Transverse colon (tissue), 3 donors: ENCODE data around the gene SLC17A6.

ENCODE experiments used
- POLR2A ChIP-seq: fragments of 450-650 bp; IDR thresholded peaks from one replicate; pipeline ENCODE4 v1.6.1; 2016; ENCODE audit warnings: antibody characterized with exemption, mild to moderate bottlenecking, moderate library complexity
- POLR2AphosphoS5 ChIP-seq, 3 donors: sonication (generic); formaldehyde crosslinking; IDR thresholded peaks; one replicate each; pipeline ENCODE4 v1.6.1; 2016; ENCODE audit warnings: antibody characterized with exemption in 3 of 3

- TF ChIP-seq POLR2A (no peak), POLR2AphosphoS5 (IDR thresholded peaks at IDR 0.05) (no peak)
Measured at GRCh38 chr11:22341588-22341931, 3.4 kb downstream of the SLC17A6 start.
